Peyer's patch (tissue), 4 donors: ENCODE measurements around the gene ZCRB1.

ENCODE experiments used
- CTCF ChIP-seq, 6 experiments: fragments of 450-650 bp in 4 of 6; fragments of 200-600 bp in 2 of 6; sonication (generic) in 1 of 6; IDR thresholded peaks; one replicate each; pipeline ENCODE4 v1.5.1; 2017 to 2019; ENCODE audit warnings: antibody characterized with exemption in 6 of 6, mild to moderate bottlenecking in 3 of 6, moderate library complexity in 1 of 6
- POLR2A ChIP-seq, 2 donors: fragments of 450-650 bp; IDR thresholded peaks; one replicate each; pipeline ENCODE4 v1.5.1; 2017; ENCODE audit warnings: antibody characterized with exemption in 2 of 2, mild to moderate bottlenecking in 2 of 2, moderate library complexity in 2 of 2

GRCh38 chr12:42365486-42365885, 39.6 kb upstream of the ZCRB1 start:
- TF ChIP-seq POLR2A (IDR thresholded peaks at IDR 0.05) (no peak), CTCF (IDR thresholded peaks at IDR 0.05) (no peak)
